HG02759 (cell line): ENCODE results near the gene RPRD2.
"Not testable (repeated sequence)": the region's sequence is repeated elsewhere in the genome, so short reads cannot be mapped to it uniquely, and the experiment has no call there.

Experiments used
- ATAC-seq: cut with Tn5 transposase; IDR thresholded peaks from one replicate; pipeline ENCODE4 v1.9.1; 2021; ENCODE audit warnings: mild to moderate bottlenecking, moderate library complexity; ENCODE audit not compliant: unreplicated experiment

The RPRD2 gene

DNA sequence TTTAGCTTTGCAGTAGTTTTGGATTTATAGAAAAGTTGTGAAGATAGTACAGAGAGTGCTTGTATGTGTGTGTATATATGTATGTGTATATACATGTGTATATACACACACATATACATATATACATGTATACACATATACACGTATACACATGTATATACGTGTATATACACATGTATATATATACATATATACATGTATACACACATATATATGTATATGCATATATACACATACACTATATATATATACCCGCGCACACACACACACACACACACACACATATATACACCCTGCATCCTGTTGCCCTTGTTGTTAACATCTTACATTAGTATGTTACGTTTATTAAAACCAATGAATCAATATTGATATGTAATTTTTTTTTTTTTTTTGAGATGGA lies 24.3 kb downstream of the RPRD2 start:
- no peak for ATAC-seq

DNA sequence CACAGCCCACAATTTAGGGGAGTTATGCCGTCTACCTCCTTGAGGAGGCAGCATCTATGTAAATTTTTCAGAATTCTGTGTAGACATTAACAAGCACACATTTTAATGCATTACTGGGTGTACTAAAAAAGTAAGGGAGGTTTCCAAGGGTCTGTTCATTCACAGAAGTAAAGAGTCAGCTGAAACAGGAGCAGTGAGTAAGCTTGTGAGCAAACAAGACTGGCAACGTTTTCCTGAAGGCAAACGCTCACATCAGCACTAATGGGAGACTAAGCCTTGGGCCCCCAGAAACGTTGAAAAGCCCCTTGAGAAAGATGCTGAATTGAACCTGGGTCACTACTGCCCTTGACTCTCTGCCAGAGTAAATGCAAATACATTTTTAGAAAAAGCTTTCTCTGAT lies 25.7 kb downstream of the RPRD2 start:
- no peak for ATAC-seq

DNA sequence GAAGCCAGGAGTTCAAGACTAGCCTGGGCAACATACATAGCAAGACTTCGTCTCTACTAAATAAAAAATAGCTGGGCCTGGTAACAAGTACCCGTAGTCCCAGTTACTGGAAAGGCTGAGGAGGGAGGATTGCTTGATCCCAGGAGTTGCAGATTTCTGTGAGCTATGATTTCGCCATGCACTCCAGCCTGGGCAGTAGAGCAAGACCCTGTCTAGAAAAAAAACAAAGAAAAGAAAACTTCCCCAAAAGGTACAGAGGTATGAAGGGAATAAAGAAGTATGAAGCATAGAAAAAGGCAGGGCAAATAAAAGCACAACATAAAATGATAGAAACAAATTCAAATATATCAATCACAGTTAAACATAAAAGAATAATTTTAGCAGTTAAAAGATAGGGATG lies 28.7 kb downstream of the RPRD2 start:
- no peak for ATAC-seq

DNA sequence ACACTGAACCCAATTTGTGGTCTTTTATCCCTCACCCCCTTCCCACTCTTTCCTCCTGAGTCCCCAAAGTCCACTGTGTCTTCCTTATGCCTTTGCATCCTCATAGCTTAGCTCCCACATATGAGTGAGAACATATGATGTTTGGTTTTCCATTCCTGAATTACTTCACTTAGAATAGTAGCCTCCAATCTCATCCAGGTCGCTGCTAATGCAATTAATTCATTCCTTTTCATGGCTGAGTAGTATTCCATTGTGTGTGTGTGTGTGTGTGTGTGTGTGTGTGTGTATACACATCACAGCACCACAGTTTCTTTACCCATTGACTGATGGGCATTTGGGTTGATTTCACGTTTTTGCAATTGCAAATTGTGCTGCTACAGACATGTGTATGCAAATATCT lies 31.2 kb downstream of the RPRD2 start:
- ATAC-seq: not testable (repeated sequence)

DNA sequence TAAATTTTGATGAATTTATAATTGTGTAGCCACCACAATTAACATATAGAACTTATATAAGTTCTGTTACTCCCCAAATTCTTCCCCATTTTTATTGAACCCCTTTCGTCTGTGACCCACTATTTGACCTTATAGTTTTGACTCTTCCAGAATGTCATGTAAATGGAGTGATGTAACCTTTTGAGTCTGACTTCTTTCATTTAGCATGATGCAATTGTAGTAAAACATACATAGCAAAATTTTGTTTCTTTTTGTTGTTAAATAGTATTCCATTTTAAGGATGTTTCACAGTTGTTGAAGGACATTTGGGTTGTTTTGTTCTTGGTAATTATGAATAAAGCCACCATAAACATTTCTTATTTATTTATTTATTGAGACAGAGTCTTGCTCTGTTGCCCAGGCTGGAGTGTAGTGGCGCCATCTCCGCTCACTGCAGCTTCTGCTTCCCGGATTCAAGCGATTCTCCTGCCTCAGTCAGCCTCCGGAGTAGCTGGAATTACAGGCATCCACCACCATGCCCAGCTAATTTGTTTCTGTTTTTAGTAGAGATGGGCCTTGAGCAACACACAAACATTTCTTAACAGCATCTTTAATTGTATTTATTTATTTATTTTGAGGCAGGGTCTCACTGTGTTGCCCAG lies 33.6 kb downstream of the RPRD2 start:
- ATAC-seq: no peak

DNA sequence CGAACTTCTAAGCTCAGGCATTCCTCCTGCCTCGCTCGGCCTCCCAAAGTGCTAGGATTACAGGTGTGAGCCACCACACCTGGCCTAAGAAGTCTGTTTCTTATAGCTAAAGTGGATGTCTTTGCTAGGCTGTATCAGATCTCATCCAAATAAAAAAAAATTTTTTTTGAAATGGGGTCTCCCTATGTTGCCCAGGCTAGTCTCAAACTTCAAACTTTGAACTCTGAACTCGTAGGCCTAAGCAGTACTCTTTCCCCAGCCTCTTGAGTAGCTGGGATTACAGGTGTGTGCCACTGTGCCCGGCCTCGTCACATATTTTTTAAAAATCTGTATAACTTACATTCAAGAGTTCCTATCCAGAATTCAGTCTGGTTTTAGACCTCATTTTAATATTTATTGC lies 40.5 kb downstream of the RPRD2 start:
- no peak for ATAC-seq

DNA sequence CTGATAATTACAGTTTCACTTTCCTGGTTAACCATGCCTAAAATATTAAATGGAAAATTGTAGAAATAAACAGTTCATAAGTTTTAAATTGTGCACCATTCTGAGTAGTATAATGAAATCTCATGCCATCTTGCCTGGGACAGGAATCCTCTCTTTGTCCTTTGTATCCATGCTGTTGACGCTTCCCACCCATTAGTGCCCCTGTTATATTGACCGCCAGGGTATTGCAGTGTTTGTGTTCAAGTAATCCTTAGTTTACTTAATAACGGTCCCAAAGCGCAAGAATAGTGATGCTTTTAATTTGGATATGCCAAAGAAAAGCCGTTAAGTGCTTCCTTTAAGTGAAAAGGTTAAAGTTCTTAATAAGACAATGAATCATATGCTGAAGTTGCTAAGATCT lies 41.7 kb downstream of the RPRD2 start:
- ATAC-seq: no peak

DNA sequence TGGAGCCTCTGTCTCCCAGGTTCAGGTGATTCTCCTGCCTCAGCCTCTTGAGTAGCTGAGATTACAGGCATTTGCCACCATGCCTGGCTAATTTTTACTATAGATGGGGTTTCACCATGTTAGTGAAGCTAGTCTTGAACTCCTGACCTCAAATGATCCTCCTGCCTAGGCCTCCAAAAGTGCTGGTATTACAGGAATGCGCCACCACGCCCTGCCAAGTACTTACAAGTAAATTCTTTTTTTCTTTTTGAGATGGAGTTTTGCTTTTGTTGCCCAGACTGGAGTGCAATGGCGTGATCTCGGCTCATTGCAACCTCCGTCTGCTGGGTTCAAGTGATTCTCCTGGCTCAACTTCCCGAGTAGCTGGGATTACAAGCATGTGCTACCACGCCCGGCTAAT lies 42.5 kb downstream of the RPRD2 start:
- no peak for ATAC-seq

DNA sequence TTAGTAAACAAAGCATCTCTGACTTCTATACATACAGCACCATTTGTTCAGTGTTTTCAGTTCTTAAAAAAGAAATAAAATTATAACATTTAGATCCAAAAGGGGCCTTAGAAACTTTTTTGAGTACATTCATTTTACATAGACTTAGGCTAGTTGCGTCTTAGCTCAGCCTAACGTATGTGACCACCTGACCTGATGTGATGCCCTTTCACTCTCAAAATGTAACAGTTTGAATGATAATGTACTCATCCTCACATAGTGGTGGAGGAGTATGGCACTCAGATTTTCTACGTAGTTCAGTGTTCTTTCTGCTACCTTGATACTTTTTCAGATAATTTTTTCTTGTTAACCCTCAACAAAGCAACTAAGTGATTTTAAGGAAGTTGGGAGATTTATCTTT lies 43.4 kb downstream of the RPRD2 start:
- no peak for ATAC-seq

DNA sequence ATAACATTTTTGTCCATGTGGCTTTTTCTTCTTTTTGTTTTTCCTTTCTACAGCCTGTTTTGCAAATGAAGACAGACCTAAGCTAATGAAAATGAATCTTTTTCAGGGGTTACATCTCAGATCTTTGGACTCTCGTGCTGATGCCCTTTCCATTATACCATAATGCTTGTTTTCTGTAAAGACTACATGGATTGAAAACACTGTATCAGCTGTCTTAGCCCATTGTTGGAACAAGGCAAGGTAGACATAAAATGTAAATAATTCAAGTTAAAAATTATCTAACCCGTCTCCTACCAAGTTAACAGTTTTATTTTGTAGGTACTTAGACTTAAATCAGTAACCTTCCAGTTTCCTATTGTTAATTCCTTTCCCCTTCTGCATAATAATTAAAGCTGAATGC lies 44.9 kb downstream of the RPRD2 start:
- ATAC-seq: no peak

DNA sequence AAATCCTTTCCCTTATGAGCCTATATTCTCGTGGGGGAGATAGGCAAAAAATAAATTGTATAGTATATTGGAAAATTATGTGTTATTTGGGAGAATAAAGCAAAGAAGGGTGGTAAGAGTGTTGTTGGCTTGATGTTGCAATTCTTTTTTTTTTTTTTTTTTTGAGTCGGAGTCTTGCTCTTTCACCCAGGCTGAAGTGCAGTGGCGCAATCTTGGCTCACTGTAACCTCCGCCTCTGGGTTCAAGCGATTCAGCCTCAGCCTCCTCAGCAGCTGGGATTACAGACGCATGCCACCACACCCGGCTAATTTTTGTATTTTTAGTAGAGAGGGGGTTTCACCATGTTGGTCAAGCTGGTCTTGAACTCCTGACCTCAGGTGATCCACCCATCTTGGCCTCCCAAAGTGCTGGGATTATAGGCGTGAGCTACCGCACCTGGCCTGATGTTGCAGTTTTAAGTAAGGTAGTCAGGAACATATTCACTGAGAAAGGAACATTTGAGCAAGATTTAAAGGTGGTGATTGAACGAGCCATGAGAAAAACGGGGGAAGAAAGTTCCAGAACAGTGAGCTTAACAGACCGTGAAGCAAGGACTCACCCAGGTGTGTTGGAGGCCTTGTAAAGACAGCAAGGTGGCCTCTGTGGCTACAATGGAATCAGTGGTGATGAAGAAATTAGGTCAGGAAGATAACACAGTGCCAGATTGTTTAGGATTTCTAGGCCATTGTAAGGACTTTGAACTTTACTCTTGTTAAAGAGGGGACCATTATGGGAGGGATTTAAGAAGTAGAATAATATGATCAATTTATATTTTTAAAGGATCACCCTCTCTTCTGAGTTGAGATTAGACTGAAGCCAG lies 45.8 kb downstream of the RPRD2 start:
- no peak for ATAC-seq

DNA sequence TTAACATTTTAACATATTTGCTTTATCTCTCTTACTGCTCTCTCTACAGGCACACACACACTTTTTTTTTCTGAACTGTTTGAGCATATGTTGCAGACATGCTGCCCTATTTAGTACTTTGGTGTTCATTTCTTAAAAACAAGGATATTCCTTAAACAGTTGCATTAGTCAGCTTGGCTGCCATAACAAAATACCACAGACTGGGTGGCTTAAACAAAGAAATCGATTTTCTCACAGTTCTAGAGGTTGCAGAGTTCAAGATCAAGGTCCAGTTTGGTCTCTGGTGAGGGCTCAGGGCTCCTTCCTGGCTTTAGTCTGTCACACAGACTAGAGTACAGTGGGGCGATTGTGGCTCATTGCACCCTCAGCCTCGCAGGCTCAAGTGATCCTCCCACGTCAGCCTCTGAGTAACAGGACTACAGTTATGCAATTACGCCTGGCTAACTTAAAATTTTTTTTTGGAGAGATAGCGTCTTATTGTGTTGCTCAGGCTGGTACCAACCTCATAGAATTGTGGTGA lies 46.7 kb downstream of the RPRD2 start:
- no peak for ATAC-seq

DNA sequence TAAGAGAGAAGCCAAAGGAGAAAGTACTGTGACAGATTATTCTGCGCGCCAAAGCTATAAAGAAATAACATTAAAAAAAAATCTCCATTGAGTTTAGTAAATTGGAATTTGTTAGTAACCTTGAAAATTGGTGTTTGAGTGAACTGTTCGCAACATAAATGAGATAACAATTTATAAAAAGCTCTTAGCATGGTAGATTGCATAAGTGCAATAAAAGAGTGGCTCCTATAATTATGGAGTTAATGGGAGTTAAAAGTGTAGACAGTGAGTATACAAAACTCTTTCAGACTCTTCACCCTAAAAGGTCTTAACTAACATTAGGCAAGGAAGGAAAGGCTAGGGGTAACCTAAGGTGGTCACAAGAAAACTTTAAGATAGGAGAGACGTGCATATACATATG lies 50.6 kb downstream of the RPRD2 start:
- no peak for ATAC-seq

DNA sequence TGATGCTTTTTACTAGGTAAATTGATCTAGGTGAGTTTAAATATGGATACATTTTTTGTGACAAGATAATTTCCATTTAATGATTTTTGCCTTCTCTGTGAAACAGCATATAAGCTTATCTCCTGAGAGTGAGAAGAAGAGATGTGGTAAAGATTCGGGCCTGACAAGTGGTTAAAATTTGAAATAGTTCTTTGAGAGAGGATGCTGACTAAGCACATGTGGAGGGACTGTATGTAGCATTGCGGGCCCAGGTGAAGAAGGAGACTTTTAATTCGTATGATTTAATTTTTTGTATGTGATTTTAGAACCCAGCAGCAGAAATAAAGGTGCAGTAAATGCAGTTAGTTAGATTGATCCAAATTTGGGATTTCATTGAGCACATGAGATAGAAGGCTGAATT lies 51.9 kb downstream of the RPRD2 start:
- ATAC-seq: no peak

DNA sequence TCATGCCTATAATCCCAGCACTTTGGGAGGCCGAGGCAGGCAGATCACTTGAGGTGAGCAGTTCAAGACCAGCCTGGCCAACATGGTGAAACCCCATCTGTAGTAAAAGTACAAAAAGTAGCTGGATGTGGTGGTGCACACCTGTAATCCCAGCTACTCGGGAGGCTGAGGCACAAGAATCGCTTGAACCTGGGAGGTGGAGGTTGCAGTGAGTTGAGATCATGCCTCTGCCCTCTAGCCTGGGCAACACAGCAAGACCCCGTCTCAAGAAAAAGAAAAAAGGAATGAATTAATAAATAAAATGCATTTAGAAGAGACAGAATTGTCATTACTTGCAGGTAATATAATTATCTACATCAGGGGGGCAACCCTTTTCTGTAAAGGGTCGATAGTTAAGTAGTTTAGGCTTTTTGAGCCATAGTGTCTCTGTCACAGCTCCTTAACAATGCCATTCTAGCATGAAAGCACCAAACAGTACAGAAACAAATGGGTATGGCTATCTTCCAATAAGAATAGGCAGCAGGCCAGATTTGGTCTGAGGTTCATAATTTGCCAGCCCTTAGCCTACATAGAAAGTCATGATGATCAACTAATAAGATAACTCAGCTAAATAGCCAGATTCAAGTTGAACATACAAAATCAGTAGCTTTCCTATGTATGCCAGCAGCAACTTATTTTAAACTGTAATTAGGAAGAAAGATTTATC lies 56.8 kb downstream of the RPRD2 start:
- no peak for ATAC-seq

DNA sequence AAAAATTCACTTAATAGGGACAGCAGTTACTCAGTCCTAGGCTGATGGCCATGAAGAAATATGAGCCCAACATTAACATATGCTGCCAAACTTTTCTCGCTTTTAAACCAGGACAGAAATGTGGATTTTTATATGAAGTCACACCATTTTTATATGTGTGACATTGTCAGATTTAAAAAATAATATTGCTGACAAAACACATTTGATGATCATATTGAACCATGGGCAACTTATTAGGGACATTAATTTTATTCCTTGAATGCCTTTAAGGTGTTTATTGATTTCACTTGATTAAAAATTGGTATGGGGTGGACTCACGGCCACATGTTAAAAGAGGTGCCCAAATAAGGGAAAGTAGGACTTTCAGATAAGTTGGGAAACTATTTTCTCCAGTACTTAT lies 58.6 kb downstream of the RPRD2 start:
- no peak for ATAC-seq

DNA sequence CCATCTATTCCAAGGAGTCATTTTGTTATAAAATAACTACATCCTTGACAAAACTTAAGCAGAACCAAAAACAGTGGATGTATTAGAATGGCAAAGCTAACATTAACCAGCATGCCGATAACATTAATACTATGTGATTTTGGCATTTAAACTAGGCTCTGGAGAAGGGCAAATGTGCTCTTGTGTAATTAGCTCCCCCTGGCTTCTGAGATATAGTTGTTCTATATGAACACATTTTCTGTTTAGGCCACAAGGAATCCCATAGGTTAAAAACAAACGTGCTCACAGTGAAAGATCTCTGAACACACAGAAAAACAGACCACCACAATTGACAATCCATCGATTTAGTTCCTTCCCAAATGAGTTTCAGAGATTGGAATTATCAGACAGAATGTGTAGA lies 65.9 kb downstream of the RPRD2 start:
- no peak for ATAC-seq

DNA sequence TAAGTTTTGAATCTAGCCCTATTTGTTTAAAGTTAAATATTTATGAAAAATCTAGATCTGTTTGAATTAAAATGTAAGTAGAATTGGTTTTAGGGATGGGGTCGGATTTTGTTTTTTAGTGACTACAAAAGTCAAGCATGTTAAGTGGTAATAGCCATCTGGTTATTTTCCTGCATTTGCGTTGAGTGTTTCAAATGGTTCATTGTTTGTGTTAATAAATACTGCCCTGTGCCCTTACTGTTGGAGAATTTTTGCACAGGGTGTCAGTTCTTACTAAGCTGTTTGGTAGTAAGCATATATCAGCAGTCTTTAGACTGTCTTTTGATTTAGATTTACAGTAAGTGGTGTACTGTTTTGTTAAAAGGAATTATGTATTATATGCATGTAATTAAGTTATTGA lies 77.2 kb downstream of the RPRD2 start:
- no peak for ATAC-seq

DNA sequence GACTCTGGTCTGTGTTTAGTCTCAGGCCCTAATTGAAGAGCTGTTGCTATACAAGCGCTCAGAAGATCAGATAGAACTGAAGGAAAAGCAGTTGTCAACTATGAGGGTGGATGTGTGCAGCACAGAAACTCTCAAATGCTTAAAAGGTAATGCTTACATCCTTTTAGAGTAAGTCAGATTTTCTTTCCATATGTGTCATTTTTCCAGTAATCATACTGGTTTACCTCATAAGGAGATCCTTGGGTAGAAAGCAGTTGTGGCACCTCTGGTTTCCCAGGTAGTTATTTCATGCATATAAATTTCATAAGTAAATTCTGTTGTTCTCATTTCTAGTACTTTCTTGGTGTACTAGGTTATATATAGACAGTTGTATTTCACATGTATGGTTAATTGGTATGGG lies 80.3 kb downstream of the RPRD2 start:
- ATAC-seq: no peak

DNA sequence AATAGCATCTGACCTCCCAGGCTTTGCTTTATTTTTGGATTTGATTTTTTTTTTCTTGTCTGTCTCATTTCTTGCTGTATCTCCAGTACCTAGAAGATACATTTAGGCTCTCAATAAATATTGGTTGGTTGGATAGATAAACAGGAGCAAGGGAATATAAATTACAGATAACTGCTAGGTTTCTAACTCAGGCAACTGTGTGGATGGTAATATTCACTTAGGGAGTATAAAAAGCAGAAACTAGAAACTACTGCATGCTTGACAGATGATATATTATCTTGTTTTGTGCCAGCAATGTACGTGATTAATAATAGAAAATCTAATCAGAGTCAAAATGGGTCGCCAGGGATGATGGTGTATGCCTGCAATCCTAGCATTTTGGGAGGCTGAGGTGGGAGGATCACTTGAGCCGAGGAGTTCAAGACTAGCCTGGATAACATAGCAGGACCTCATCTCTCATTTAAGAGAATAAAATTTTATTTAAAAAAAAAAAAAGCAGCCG lies 92.2 kb downstream of the RPRD2 start:
- ATAC-seq: no peak

DNA sequence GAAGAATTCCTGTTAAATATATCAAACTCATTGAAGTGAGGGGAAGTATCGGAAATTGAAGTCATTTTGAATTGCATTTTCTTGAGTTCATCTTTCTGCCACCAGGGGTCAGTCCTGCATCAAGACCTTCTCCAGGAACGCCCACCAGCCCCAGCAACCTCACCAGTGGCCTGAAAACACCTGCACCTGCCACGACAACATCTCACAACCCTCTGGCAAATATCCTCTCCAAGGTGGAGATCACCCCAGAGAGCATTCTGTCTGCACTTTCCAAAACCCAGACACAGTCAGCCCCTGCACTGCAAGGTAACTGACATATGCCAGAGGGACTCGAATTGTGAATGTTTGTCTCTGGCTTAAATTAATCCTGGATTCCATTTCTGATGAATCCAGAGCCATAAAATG lies 100.5 kb downstream of the RPRD2 start:
- no peak for ATAC-seq

DNA sequence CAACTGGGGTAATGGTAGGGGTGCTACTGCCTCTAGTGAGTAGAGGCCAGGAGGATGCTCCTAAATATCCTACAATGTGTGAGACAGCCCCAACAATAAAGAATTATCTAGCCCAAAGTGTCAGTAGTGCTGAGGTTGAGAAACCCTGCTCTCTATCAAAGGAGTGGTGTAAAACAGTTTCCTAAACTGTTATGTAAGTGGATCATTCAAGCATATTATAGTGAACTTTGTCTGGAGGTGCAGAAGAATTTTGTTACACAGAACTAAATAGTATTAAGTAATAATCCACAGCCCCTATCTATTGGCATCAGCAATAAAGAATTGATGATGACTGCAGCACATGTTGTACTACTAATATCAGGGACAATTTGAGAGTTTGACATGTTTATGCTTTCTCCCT lies 103.0 kb downstream of the RPRD2 start:
- no peak for ATAC-seq
